HCT116 (cell line): ENCODE results near the gene ADCY10. TPM values are rescaled to one million over a fixed set of nuclear protein-coding genes. Genes with fewer than 3 reads are reported as not detected.
"Not testable (repeated sequence)": the region's sequence is repeated elsewhere in the genome, so short reads cannot be mapped to it uniquely, and the experiment has no call there.

ENCODE experiments used
- ATAC-seq: fragments of 200-7000 bp; cut with Tn5 transposase; 2 replicates; pipeline ENCODE4 v1.9.1; 2020; ENCODE audit warnings: mild to moderate bottlenecking, moderate library complexity
- BruUV-seq: library from RNA; stranded (reverse); fragments of 400-500 nt; replicated peaks from 2 replicates; lab custom pipeline; 2021; lab: Mats Ljungman, UMichigan
- CTCF ChIA-PET: fragments of 300-600 bp; sonication (Branson Sonifier 250); formaldehyde crosslinking; loops from one replicate; lab custom pipeline; 2021; ENCODE audit warnings: antibody characterized with exemption; lab: Charles Lee
- POLR2A ChIA-PET: fragments of 300-600, 350-600 bp; sonication (Branson Sonifier 250); formaldehyde crosslinking; loops from one replicate; lab custom pipeline; 2021; ENCODE audit warnings: antibody characterized with exemption; lab: Charles Lee
- RAD21 ChIA-PET, 2 experiments: fragments of 300-600 bp; sonication (Branson Sonifier 250); formaldehyde crosslinking; loops; one replicate each; lab custom pipeline; 2023; ENCODE audit warnings: low total read pairs in 2 of 2; ENCODE audit not compliant: uncharacterized antibody in 2 of 2, unreplicated experiment in 2 of 2, low non-redundant PET in 1 of 2; lab: Charles Lee
- DNase-seq: peaks from one replicate; pipeline ENCODE4 v3.0.0-alpha.2; 2010; ENCODE audit warnings: low read depth, low spot score
- H2AFZ ChIP-seq: fragments of 200-600 bp; shearing (Covaris generic), sonication (generic); 2 replicates; pipeline ENCODE4 v1.6.1; 2017; ENCODE audit warnings: low read depth, mixed run types, mixed read lengths, antibody characterized with exemption, low read length; ENCODE audit not compliant: poor library complexity, severe bottlenecking
- H3K27ac ChIP-seq: 2 replicates; pipeline ENCODE4 v1.5.1; 2012; ENCODE audit warnings: low read depth, low read length
- H3K27me3 ChIP-seq: fragments of 200-600 bp; sonication (generic); 2 replicates; pipeline ENCODE4 v1.6.1; 2016; ENCODE audit warnings: mixed run types, low read length, mixed read lengths; ENCODE audit not compliant: insufficient read depth
- H3K36me3 ChIP-seq, 2 experiments: fragments of 200-500 bp in 1 of 2; fragments of 200-600 bp in 1 of 2; sonication (Bioruptor generic) in 1 of 2; sonication (generic) in 1 of 2; 2 replicates each; pipeline versions ENCODE4 v1.5.1 to v1.6.1; 2014 to 2016; ENCODE audit warnings: low read length in 2 of 2, inconsistent platforms in 1 of 2, mixed read lengths in 1 of 2, mixed run types in 1 of 2; ENCODE audit not compliant: insufficient read depth in 2 of 2, control insufficient read depth in 1 of 2
- H3K4me1 ChIP-seq, 2 experiments: fragments of 200-600 bp in 1 of 2; sonication (generic) in 1 of 2; 2 replicates each; pipeline versions ENCODE4 v1.5.1 to v1.6.1; 2012 to 2017; ENCODE audit warnings: low read length in 2 of 2, inconsistent platforms in 1 of 2, mild to moderate bottlenecking in 1 of 2, mixed read lengths in 1 of 2, mixed run types in 1 of 2, moderate library complexity in 1 of 2; ENCODE audit not compliant: insufficient read depth in 2 of 2, control insufficient read depth in 1 of 2
- H3K4me2 ChIP-seq: fragments of 200-600 bp; sonication (generic); 2 replicates; pipeline ENCODE4 v1.6.1; 2017; ENCODE audit warnings: mixed run types, low read length, mixed read lengths
- H3K4me3 ChIP-seq, 2 experiments: fragments of 200-600 bp in 1 of 2; sonication (generic) in 1 of 2; replicated peaks in 1 of 2; 2 replicates each; pipeline ENCODE4 v1.5.1; 2011 to 2016; ENCODE audit warnings: low read length in 2 of 2, control low read depth in 1 of 2, low read depth in 1 of 2, mild to moderate bottlenecking in 1 of 2, mixed read lengths in 1 of 2, mixed run types in 1 of 2
- H3K79me2 ChIP-seq: fragments of 200-600 bp; sonication (generic); 2 replicates; pipeline ENCODE4 v1.6.1; 2017; ENCODE audit warnings: mild to moderate bottlenecking, mixed run types, low read length, moderate library complexity, mixed read lengths; ENCODE audit not compliant: insufficient read depth
- H3K9ac ChIP-seq: fragments of 200-600 bp; sonication (generic); 2 replicates; pipeline ENCODE4 v1.6.1; 2016; ENCODE audit warnings: low read length, mixed read lengths
- H3K9me2 ChIP-seq: fragments of 200-600 bp; sonication (generic), shearing (Covaris generic); 2 replicates; pipeline ENCODE4 v1.6.1; 2017; ENCODE audit warnings: mixed run types, mild to moderate bottlenecking, moderate library complexity; ENCODE audit not compliant: insufficient read depth
- H3K9me3 ChIP-seq, 2 experiments: fragments of 200-500 bp in 1 of 2; fragments of 200-600 bp in 1 of 2; sonication (Bioruptor generic) in 1 of 2; sonication (generic) in 1 of 2; 2 replicates each; pipeline ENCODE4 v1.6.1; 2014 to 2017; ENCODE audit warnings: low read length in 2 of 2, mixed read lengths in 2 of 2, inconsistent platforms in 1 of 2, low read depth in 1 of 2, mild to moderate bottlenecking in 1 of 2, mixed run types in 1 of 2, moderate library complexity in 1 of 2; ENCODE audit not compliant: control insufficient read depth in 1 of 2, insufficient read depth in 1 of 2
- H4K20me1 ChIP-seq: fragments of 200-600 bp; sonication (generic), shearing (Covaris generic); 2 replicates; pipeline ENCODE4 v1.6.1; 2017; ENCODE audit warnings: mixed run types, mild to moderate bottlenecking, moderate library complexity; ENCODE audit not compliant: insufficient read depth
- EZH2 ChIP-seq: fragments of 200-600 bp; sonication (generic); IDR thresholded peaks from 2 replicates; pipeline ENCODE4 v1.6.1; 2017; ENCODE audit warnings: antibody characterized with exemption, mixed run types
- FOSL1 ChIP-seq: IDR thresholded peaks from 2 replicates; pipeline ENCODE4 v1.6.1; 2012; ENCODE audit warnings: low read depth
- JUND ChIP-seq: IDR thresholded peaks from 2 replicates; pipeline ENCODE4 v1.6.1; 2012
- intact Hi-C: fragments of 100-400 bp; cut with micrococcal nuclease; formaldehyde crosslinking; loops from 2 replicates; pipeline ENCODE4 v1.10.0; 2022
- total RNA-seq: library from RNA; stranded (reverse); gene quantifications from one replicate; pipeline ENCODE4 v1.2.1, GENCODE V29; 2021; ENCODE audit not compliant: unreplicated experiment

The ADCY10 gene
- total RNA-seq, 1 experiment from 2014 or later = 0.30 TPM

DNA sequence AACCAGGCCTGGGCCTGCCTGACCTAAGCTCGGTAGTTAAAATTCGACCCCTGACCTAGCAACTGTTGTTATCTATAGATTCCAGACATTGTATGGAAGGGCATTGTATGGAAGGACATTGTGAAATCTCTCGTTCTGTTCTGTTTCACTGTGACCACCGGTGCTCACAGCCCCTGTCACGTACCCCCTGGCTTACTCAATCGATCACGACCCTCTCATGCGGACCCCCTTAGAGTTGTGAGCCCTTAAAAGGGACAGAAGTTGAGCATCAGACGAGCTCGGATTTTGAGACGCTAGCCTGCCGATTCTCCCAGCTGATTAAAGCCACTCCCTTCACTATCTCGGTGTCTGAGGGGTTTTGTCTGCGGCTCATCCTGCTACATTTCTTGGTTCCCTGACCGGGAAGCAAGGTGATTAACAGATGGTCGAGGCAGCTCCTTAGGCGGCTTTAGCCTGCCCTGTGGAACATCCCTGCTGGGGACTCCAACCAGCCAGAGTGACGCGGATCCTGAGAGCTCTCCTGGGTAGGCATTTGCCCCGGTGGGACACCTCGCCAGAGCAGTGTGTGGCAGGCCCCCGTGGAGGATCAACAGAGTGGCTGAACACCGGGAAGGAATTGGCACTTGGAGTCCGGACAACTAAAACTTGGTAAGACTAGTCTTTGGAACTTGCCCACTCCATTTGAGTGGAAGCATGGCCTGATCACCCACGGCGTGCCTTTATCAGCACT, 50.6 kb downstream of the ADCY10 start:
- H3K4me3 ChIP-seq, H3K9me2 ChIP-seq, H3K27me3 ChIP-seq, H3K27ac ChIP-seq, H3K79me2 ChIP-seq, RAD21 ChIA-PET, intact Hi-C loops, CTCF ChIA-PET, H4K20me1 ChIP-seq, BruUV-seq, H2AFZ ChIP-seq, H3K9me3 ChIP-seq, POLR2A ChIA-PET, DNase-seq, H3K4me1 ChIP-seq, H3K9ac ChIP-seq, H3K36me3 ChIP-seq, H3K4me2 ChIP-seq, ATAC-seq: not testable (repeated sequence)

- no peak for ATAC-seq
- H3K79me2 ChIP-seq = no peaks in the 10 kb centered on the region
- 0 out of 2 replicates have a peak overlapping the region, but pooled peaks have one; percentile 30 for H3K4me2 ChIP-seq
- intact Hi-C loops = no loop called here
- no peak overlapping the region for H2AFZ ChIP-seq
- no peaks in the 10 kb centered on the region for H3K36me3 ChIP-seq
- no peaks in the 10 kb centered on the region for H3K9me2 ChIP-seq
- BruUV-seq = no TSS peak
- no peak overlapping the region for H3K27ac ChIP-seq
- no peak overlapping the region for H3K4me3 ChIP-seq
- H4K20me1 ChIP-seq = no peaks in the 10 kb centered on the region
- H3K4me1 ChIP-seq = peaks cover 0 to 5% of the 10 kb centered on the region in 2 experiments; a peak in 1 of 4 replicates
- no peak for DNase-seq
- peak; percentile 10; the same call in 1 of the 2 replicates for TF ChIP-seq FOSL1
- TF ChIP-seq JUND = no peak
- no peak for TF ChIP-seq EZH2
- ChIA-PET POLR2A (no interaction called here), CTCF (no interaction called here), RAD21 (no interaction called here)
- no peak overlapping the region for H3K9ac ChIP-seq
- no peaks in the 10 kb centered on the region for H3K9me3 ChIP-seq
- no peaks in the 10 kb centered on the region for H3K27me3 ChIP-seq
Measured at GRCh38 chr1:167862432-167863076, 51.4 kb downstream of the ADCY10 start.
